ENCODE results near the gene IZUMO1.

Gene IZUMO1

GRCh38 chr19:48737360-48737998, 9.2 kb downstream of the IZUMO1 start:
- Histone ChIP-seq H3K79me1 (replicated peaks; ENCODE audit: low read length, poor library complexity, severe bottlenecking) (no peaks in the 10 kb centered on the region), H3K23ac (ENCODE audit: low read length in 2 of 2) (no peak overlapping the region)
- WGBS, result 64% methylated on average over 22 of the region's 22 CpGs

GRCh38 chr19:48735031-48735615, 11.6 kb downstream of the IZUMO1 start:
- Histone ChIP-seq H3K4me3 (ENCODE audit: insufficient read depth in 1 of 2, low read depth in 1 of 2, low read length in 2 of 2) (peak overlapping the region in 1 of 2 experiments; percentile 44), H2BK12ac (ENCODE audit: low read length in 2 of 2) (peak overlapping the region in 1 of 2 experiments; percentile 93), H3K23ac (ENCODE audit: low read length in 2 of 2) (peak overlapping the region in 1 of 2 experiments; percentile 90), H2BK5ac (ENCODE audit: low read depth, low read length, poor library complexity, severe bottlenecking) (no peak overlapping the region), H2AK5ac (ENCODE audit: low read length, severe bottlenecking) (no peak overlapping the region), H3K9ac (ENCODE audit: low read length) (no peak overlapping the region), H3K9me3 (ENCODE audit: control insufficient read depth, low read length) (no peaks in the 10 kb centered on the region), H3K27ac (ENCODE audit: low read length, poor library complexity, severe bottlenecking) (no peak overlapping the region), H3K79me1 (replicated peaks; ENCODE audit: low read length, poor library complexity, severe bottlenecking) (no peaks in the 10 kb centered on the region), H4K8ac (ENCODE audit: low read length) (peak overlapping the region; percentile 94), H2AFZ (ENCODE audit: low read depth, low read length) (peak overlapping the region; percentile 99), H3K36me3 (ENCODE audit: control insufficient read depth in 1 of 2, insufficient read depth in 2 of 2, low read depth in 1 of 2, low read length in 2 of 2) (no peaks in the 10 kb centered on the region), H3K4me1 (ENCODE audit: control insufficient read depth, insufficient read depth, low read depth, low read length) (peaks cover 17% of the 10 kb centered on the region), H3K27me3 (ENCODE audit: control insufficient read depth in 1 of 2, insufficient read depth in 1 of 2, low read length in 2 of 2) (peaks cover 10 to 56% of the 10 kb centered on the region in 2 experiments), H3K14ac (ENCODE audit: low read length in 2 of 2) (peak overlapping the region in 1 of 2 experiments; percentile 95), H2BK15ac (ENCODE audit: low read depth, poor library complexity, severe bottlenecking) (no peak overlapping the region), H3K18ac (ENCODE audit: low read depth in 1 of 2, low read length in 2 of 2) (peak overlapping the region; percentile 89 to 92), H3K4me2 (ENCODE audit: low read length, poor library complexity, severe bottlenecking) (peak overlapping the region; percentile 69), H4K91ac (ENCODE audit: low read length) (peak overlapping the region; percentile 78), H2BK120ac (ENCODE audit: low read depth, low read length) (peak overlapping the region; percentile 80), H3K4ac (ENCODE audit: low read depth in 1 of 2, low read length in 2 of 2) (peak overlapping the region; percentile 31 to 53)
- DNase-seq, result peak; percentile 78
- WGBS, result 2% methylated on average over 38 of the region's 38 CpGs

More at GRCh38 chr19:48737360-48737998, 9.2 kb downstream of the IZUMO1 start:
- Histone ChIP-seq H2AFZ (ENCODE audit: low read depth, low read length) (no peak overlapping the region), H3K27me3 (ENCODE audit: control insufficient read depth in 1 of 2, insufficient read depth in 1 of 2, low read length in 2 of 2) (peaks cover 5 to 53% of the 10 kb centered on the region in 2 experiments), H3K9me3 (ENCODE audit: control insufficient read depth, low read length) (no peaks in the 10 kb centered on the region), H4K91ac (ENCODE audit: low read length) (no peak overlapping the region), H2BK15ac (ENCODE audit: low read depth, poor library complexity, severe bottlenecking) (no peak overlapping the region), H3K18ac (ENCODE audit: low read depth in 1 of 2, low read length in 2 of 2) (no peak overlapping the region), H3K4ac (ENCODE audit: low read depth in 1 of 2, low read length in 2 of 2) (no peak overlapping the region), H4K8ac (ENCODE audit: low read length) (no peak overlapping the region), H2BK5ac (ENCODE audit: low read depth, low read length, poor library complexity, severe bottlenecking) (no peak overlapping the region), H3K4me2 (ENCODE audit: low read length, poor library complexity, severe bottlenecking) (no peak overlapping the region), H2BK12ac (ENCODE audit: low read length in 2 of 2) (no peak overlapping the region), H2BK120ac (ENCODE audit: low read depth, low read length) (no peak overlapping the region), H3K4me1 (ENCODE audit: control insufficient read depth, insufficient read depth, low read depth, low read length) (peaks cover 17% of the 10 kb centered on the region), H2AK5ac (ENCODE audit: low read length, severe bottlenecking) (no peak overlapping the region), H3K4me3 (ENCODE audit: insufficient read depth in 1 of 2, low read depth in 1 of 2, low read length in 2 of 2) (no peak overlapping the region), H3K36me3 (ENCODE audit: control insufficient read depth in 1 of 2, insufficient read depth in 2 of 2, low read depth in 1 of 2, low read length in 2 of 2) (no peaks in the 10 kb centered on the region), H3K9ac (ENCODE audit: low read length) (no peak overlapping the region), H3K27ac (ENCODE audit: low read length, poor library complexity, severe bottlenecking) (no peak overlapping the region), H3K14ac (ENCODE audit: low read length in 2 of 2) (no peak overlapping the region)
- DNase-seq, result no peak

DNA sequence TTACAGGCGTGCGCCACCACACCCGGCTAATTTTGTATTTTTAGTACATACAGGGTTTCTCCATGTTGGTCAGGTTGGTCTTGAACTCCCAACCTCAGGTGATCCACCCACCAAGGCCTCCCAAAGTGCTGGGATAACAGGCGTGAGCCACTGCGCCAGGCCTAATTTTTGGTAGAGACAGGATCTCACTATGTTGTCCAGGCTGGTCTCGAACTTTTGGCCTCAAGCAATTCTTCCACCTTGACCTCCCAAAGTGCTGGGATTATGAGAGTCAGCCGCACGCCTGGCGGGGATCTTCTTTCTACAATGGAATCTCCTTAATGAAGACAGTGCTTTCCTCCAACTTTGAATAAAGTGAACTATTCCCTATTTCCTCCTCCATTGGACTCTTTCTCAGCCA, 12.1 kb downstream of the IZUMO1 start:
- H3K4ac ChIP-seq (ENCODE audit: low read depth in 1 of 2, low read length in 2 of 2), result no peak overlapping the region
- peaks cover 14% of the 10 kb centered on the region for H3K4me1 ChIP-seq (ENCODE audit: control insufficient read depth, insufficient read depth, low read depth, low read length)
- H2BK12ac ChIP-seq (ENCODE audit: low read length in 2 of 2), result no peak overlapping the region
- H2BK15ac ChIP-seq (ENCODE audit: low read depth, poor library complexity, severe bottlenecking), result no peak overlapping the region
- no peak overlapping the region for H3K23ac ChIP-seq (ENCODE audit: low read length in 2 of 2)
- H2AK5ac ChIP-seq (ENCODE audit: low read length, severe bottlenecking), result no peak overlapping the region
- peak overlapping the region; percentile 12 for H4K8ac ChIP-seq (ENCODE audit: low read length)
- H3K36me3 ChIP-seq (ENCODE audit: control insufficient read depth in 1 of 2, insufficient read depth in 2 of 2, low read depth in 1 of 2, low read length in 2 of 2), result no peaks in the 10 kb centered on the region
- H2AFZ ChIP-seq (ENCODE audit: low read depth, low read length), result no peak overlapping the region
- H2BK120ac ChIP-seq (ENCODE audit: low read depth, low read length), result no peak overlapping the region
- no peak overlapping the region for H3K14ac ChIP-seq (ENCODE audit: low read length in 2 of 2)
- no peaks in the 10 kb centered on the region for H3K9me3 ChIP-seq (ENCODE audit: control insufficient read depth, low read length)
- no peak overlapping the region for H3K9ac ChIP-seq (ENCODE audit: low read length)
- WGBS, result 97% methylated on average over 9 of the region's 9 CpGs
- no peak overlapping the region for H3K18ac ChIP-seq (ENCODE audit: low read depth in 1 of 2, low read length in 2 of 2)
- DNase-seq, result no peak
- H3K4me3 ChIP-seq (ENCODE audit: insufficient read depth in 1 of 2, low read depth in 1 of 2, low read length in 2 of 2), result no peak overlapping the region
- H3K79me1 ChIP-seq (replicated peaks; ENCODE audit: low read length, poor library complexity, severe bottlenecking), result no peaks in the 10 kb centered on the region
- no peak overlapping the region for H3K27ac ChIP-seq (ENCODE audit: low read length, poor library complexity, severe bottlenecking)
- no peak overlapping the region for H2BK5ac ChIP-seq (ENCODE audit: low read depth, low read length, poor library complexity, severe bottlenecking)
- peaks cover 5 to 52% of the 10 kb centered on the region in 2 experiments for H3K27me3 ChIP-seq (ENCODE audit: control insufficient read depth in 1 of 2, insufficient read depth in 1 of 2, low read length in 2 of 2)
- H4K91ac ChIP-seq (ENCODE audit: low read length), result peak overlapping the region; percentile 11
- H3K4me2 ChIP-seq (ENCODE audit: low read length, poor library complexity, severe bottlenecking), result no peak overlapping the region

DNA sequence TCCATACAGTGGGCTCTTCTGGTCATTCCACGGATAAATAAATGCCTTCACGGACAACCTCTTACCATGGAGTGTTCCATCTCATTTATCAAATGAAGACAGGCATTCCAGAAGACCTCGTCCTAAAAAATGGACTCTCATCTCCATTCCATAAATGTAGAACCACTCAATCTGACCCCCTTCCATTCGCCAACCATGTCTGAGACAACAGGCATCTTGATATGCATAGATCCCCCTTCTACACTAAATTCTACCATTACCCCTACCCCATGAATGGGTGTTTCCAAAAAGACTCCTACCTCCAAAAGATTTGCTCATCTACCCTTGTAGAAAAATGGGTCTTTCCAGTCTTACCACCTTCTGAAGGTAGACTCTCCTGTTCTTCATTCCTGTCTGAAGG, 15.3 kb downstream of the IZUMO1 start:
- Histone ChIP-seq H3K9ac (ENCODE audit: low read length) (no peak overlapping the region), H2BK5ac (ENCODE audit: low read depth, low read length, poor library complexity, severe bottlenecking) (no peak overlapping the region), H4K91ac (ENCODE audit: low read length) (no peak overlapping the region), H3K27ac (ENCODE audit: low read length, poor library complexity, severe bottlenecking) (no peak overlapping the region), H4K8ac (ENCODE audit: low read length) (no peak overlapping the region), H2AK5ac (ENCODE audit: low read length, severe bottlenecking) (no peak overlapping the region), H2AFZ (ENCODE audit: low read depth, low read length) (no peak overlapping the region), H3K4me1 (ENCODE audit: control insufficient read depth, insufficient read depth, low read depth, low read length) (peaks cover 4% of the 10 kb centered on the region), H3K4me2 (ENCODE audit: low read length, poor library complexity, severe bottlenecking) (no peak overlapping the region), H3K4me3 (ENCODE audit: insufficient read depth in 1 of 2, low read depth in 1 of 2, low read length in 2 of 2) (no peak overlapping the region), H3K23ac (ENCODE audit: low read length in 2 of 2) (no peak overlapping the region), H2BK12ac (ENCODE audit: low read length in 2 of 2) (no peak overlapping the region), H3K36me3 (ENCODE audit: control insufficient read depth in 1 of 2, insufficient read depth in 2 of 2, low read depth in 1 of 2, low read length in 2 of 2) (no peaks in the 10 kb centered on the region), H2BK120ac (ENCODE audit: low read depth, low read length) (no peak overlapping the region), H3K18ac (ENCODE audit: low read depth in 1 of 2, low read length in 2 of 2) (no peak overlapping the region), H2BK15ac (ENCODE audit: low read depth, poor library complexity, severe bottlenecking) (no peak overlapping the region), H3K14ac (ENCODE audit: low read length in 2 of 2) (no peak overlapping the region), H3K9me3 (ENCODE audit: control insufficient read depth, low read length) (no peaks in the 10 kb centered on the region), H3K27me3 (ENCODE audit: control insufficient read depth in 1 of 2, insufficient read depth in 1 of 2, low read length in 2 of 2) (peaks cover 5 to 32% of the 10 kb centered on the region in 2 experiments), H3K79me1 (replicated peaks; ENCODE audit: low read length, poor library complexity, severe bottlenecking) (no peaks in the 10 kb centered on the region), H3K4ac (ENCODE audit: low read depth in 1 of 2, low read length in 2 of 2) (no peak overlapping the region)
- no peak for DNase-seq
- WGBS, result 84% methylated on average over 4 of the region's 4 CpGs

Data from mesenchymal stem cell (in vitro differentiated cells and primary cell).